Stimulated activated naive CD8-positive, alpha-beta T cell treated with anti-CD3 and anti-CD28 coated beads, Interleukin-15, Interleukin-2, amounts not matched to agents 100 ng/mL and 50 ng/mL, for 24 hours (primary cell): ENCODE data around the gene STAT3.
"Not testable (repeated sequence)": the region's sequence is repeated elsewhere in the genome, so short reads cannot be mapped to it uniquely, and the experiment has no call there.

Experiments used
- H3K27ac Mint-ChIP-seq: one replicate; pipeline ENCODE4 v1.8.0; 2021; ENCODE audit warnings: mild to moderate bottlenecking, mixed read lengths
- H3K27me3 Mint-ChIP-seq: one replicate; pipeline ENCODE4 v1.8.0; 2021; ENCODE audit warnings: mixed read lengths
- H3K36me3 Mint-ChIP-seq: one replicate; pipeline ENCODE4 v1.8.0; 2021; ENCODE audit warnings: low read depth, mixed read lengths
- H3K4me1 Mint-ChIP-seq: one replicate; pipeline ENCODE4 v1.8.0; 2021; ENCODE audit warnings: low read depth, mixed read lengths
- H3K4me3 Mint-ChIP-seq: one replicate; pipeline ENCODE4 v1.8.0; 2021; ENCODE audit warnings: mild to moderate bottlenecking, mixed read lengths
- H3K9me3 Mint-ChIP-seq: one replicate; pipeline ENCODE4 v1.8.0; 2021; ENCODE audit warnings: mixed read lengths

STAT3 gene

DNA sequence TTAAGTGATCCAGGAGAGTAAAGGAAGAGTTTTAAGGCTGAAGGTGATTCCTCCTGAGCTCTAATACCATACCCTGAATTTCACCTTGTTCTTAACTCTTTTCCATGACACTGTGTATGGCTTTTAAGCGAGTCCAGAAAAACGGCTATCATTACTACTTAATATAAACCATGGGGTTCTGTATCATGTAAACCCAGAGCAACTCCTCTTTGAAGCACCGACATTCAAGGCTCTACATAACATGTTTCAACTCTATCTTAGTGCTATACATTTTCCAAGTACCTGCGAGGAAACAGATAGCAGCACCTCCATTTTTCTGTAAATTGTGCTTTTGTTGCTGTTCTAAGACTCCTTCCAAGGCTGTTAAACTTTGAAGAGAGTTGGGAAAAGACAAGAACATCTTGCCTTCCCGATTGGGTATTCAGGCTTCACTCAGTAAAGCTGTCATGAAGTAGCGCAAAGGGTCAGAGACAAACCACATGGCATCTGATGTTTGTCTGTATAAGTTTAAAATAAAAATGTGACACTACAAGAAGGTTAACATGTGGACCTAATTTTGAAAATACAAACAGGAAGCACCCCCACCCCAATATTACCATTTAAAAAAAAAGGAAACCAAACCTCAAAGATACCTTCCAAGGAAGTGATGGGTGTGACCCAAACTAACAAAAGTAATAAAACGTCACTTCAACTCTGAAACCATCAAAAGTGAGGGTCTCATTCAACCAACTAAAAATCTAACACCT lies 115.9 kb downstream of the STAT3 start:
- peaks cover 87% of the 10 kb centered on the region for H3K4me1 Mint-ChIP-seq
- H3K27me3 Mint-ChIP-seq, result no peaks in the 10 kb centered on the region
- peak overlapping the region; percentile 98 for H3K27ac Mint-ChIP-seq
- no peaks in the 10 kb centered on the region for H3K9me3 Mint-ChIP-seq
- H3K4me3 Mint-ChIP-seq, result peak overlapping the region; percentile 96
- H3K36me3 Mint-ChIP-seq, result peaks cover 29% of the 10 kb centered on the region

DNA sequence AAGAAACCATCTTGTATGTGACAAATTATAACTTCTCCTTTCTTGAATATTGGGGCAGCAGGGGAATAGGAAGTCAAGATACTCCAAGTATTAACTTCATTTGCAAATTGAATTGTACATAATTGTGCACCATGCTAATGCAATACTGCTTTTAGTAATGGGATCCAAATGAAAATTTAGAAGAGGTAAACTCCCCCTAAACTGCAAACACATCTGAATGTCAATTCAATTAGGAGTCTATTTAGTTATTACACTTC lies 116.5 kb downstream of the STAT3 start:
- Mint-ChIP-seq H3K9me3 (no peaks in the 10 kb centered on the region), H3K4me1 (peaks cover 87% of the 10 kb centered on the region), H3K27ac (peak overlapping the region; percentile 98), H3K27me3 (no peaks in the 10 kb centered on the region), H3K36me3 (peaks cover 34% of the 10 kb centered on the region), H3K4me3 (peak overlapping the region; percentile 96)

DNA sequence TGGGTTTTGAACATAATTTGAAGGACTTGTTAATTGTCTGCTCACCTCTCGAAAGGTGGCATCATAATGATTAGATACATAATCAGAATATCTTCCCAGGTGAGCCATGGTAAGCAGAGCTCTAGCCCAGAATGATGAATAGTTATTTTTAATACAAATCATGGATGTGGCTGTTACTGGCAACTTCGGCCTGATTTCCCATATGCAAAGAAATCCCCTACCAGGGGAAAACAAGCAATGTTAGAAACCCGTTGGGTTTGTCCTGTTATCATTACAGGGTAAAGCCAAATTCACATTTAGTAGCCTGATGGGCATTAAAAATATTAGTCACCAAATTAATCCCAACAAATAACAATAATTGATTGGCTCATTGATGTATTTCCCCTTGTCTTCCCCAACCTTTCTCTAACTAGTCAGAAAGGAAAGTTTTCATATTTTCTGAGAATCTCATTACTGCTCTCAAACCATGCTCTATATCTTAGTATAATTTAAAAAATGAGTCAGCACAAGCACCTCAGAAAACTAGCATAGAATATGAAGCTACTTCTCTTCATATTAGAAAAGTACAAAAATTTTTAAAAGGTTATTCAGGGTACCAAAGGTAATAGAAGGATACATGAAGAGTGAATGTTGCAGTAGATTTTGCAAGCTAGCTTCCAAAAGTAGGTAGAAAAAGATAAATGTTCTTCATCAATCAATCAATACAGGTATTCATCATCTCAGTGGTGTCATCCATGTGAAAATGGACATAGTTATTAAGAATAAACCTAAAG lies 117.0 kb downstream of the STAT3 start:
- no peaks in the 10 kb centered on the region for H3K27me3 Mint-ChIP-seq
- peaks cover 91% of the 10 kb centered on the region for H3K4me1 Mint-ChIP-seq
- H3K9me3 Mint-ChIP-seq, result no peaks in the 10 kb centered on the region
- H3K36me3 Mint-ChIP-seq, result peaks cover 38% of the 10 kb centered on the region
- peak overlapping the region; percentile 98 for H3K27ac Mint-ChIP-seq
- peak overlapping the region; percentile 96 for H3K4me3 Mint-ChIP-seq

GRCh38 chr17:42270596-42270995 lies 117.6 kb downstream of the STAT3 start:
- peaks cover 39% of the 10 kb centered on the region for H3K36me3 Mint-ChIP-seq
- no peaks in the 10 kb centered on the region for H3K27me3 Mint-ChIP-seq
- no peaks in the 10 kb centered on the region for H3K9me3 Mint-ChIP-seq
- peak overlapping the region; percentile 98 for H3K27ac Mint-ChIP-seq
- H3K4me3 Mint-ChIP-seq, result peak overlapping the region; percentile 96
- H3K4me1 Mint-ChIP-seq, result peaks cover 95% of the 10 kb centered on the region

- no peaks in the 10 kb centered on the region for H3K27me3 Mint-ChIP-seq
- peaks cover 97% of the 10 kb centered on the region for H3K4me1 Mint-ChIP-seq
- H3K36me3 Mint-ChIP-seq, result peaks cover 39% of the 10 kb centered on the region
- no peak overlapping the region for H3K4me3 Mint-ChIP-seq
- no peaks in the 10 kb centered on the region for H3K9me3 Mint-ChIP-seq
- H3K27ac Mint-ChIP-seq, result peak overlapping the region; percentile 98
Measured at GRCh38 chr17:42270170-42270535, 118.1 kb downstream of the STAT3 start.

DNA sequence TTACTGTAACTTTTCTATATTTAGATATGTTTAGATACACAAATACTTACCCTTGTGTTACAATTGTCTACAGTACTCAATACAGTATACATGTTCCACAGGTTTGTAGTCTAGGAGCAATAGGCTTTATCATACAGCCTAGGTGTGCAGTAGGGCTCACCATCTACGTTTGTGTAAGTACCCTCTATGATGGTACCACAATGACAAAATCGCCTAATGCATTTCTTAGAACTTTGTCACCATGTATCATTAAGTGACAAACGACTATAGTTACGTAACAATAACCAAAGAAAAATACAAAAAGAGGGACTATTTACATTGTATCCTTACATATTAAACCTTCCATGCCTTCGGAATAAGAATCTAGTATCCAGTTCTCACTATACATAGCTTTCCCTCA lies 120.0 kb downstream of the STAT3 start:
- Mint-ChIP-seq H3K27ac (peak overlapping the region; percentile 98), H3K9me3 (no peaks in the 10 kb centered on the region), H3K27me3 (no peaks in the 10 kb centered on the region), H3K4me1 (peaks cover 85% of the 10 kb centered on the region), H3K36me3 (peaks cover 38% of the 10 kb centered on the region), H3K4me3 (no peak overlapping the region)

DNA sequence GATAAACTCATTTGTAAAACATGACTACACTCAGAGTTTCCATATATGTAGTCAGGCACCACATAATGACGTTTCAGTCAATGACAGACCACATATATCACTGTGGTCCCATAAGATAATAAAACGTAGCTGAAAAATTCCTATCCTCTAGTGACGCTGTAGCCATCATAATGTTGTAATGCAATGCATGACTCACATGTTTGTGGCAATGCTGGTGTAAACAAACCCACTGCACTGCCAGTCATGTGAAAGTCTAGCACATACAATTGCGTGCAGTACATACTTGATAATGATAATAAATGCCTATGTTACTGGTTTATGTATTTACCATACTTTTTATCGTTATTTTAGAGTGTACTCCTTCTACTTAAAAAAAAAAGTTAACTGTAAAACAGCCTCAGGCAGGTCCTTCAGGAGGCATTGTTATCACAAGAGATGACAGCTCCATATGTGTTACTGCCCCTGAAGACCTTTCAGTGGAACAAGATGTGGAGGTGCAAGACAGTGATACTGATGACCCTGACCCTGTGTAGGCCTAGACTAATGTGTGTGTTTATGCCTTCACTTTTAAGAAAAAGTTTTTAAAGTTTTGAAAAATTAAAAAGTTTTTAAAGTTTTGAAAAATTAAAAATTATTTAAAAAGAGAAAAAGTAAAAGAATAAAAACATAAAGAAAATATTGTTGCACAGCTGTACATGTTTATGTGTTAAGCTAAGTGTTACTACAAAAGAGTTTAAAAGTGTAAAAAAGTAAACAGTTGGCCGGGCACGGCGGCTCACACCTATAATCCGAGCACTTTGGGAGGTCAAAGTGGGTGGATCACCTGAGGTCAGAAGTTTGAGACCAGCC lies 121.1 kb downstream of the STAT3 start:
- H3K9me3 Mint-ChIP-seq, result no peaks in the 10 kb centered on the region
- H3K36me3 Mint-ChIP-seq, result peaks cover 33% of the 10 kb centered on the region
- peaks cover 75% of the 10 kb centered on the region for H3K4me1 Mint-ChIP-seq
- H3K27ac Mint-ChIP-seq, result peak overlapping the region; percentile 98
- H3K4me3 Mint-ChIP-seq, result peak overlapping the region; percentile 57
- no peaks in the 10 kb centered on the region for H3K27me3 Mint-ChIP-seq

DNA sequence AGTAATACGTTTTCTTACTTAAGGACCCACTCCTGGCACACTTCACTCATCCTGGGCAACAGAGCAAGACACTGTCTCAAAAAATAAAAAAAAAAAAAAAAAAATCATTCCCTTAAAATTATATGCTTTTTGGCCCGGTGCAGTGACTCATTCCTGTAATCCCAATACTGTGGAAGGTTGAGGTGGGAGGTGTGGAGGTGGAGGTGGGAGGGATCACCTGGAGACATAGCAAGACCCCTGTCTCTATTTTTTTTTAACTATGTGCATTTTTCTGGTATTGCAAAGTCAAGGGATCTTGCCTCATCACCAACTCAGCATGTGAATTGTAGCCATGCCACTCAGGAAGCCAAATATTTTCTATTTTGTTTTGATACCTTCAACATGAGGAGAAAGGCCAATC lies 121.8 kb downstream of the STAT3 start:
- Mint-ChIP-seq H3K27me3 (no peaks in the 10 kb centered on the region), H3K36me3 (peaks cover 30% of the 10 kb centered on the region), H3K4me1 (peaks cover 69% of the 10 kb centered on the region), H3K9me3 (no peaks in the 10 kb centered on the region), H3K4me3 (peak overlapping the region; percentile 57), H3K27ac (peak overlapping the region; percentile 98)

- H3K9me3 Mint-ChIP-seq, H3K27ac Mint-ChIP-seq, H3K4me3 Mint-ChIP-seq, H3K27me3 Mint-ChIP-seq: not testable (repeated sequence)
- H3K36me3 Mint-ChIP-seq, result peaks cover 22% of the 10 kb centered on the region
- H3K4me1 Mint-ChIP-seq, result peaks cover 60% of the 10 kb centered on the region
Measured at GRCh38 chr17:42264366-42264765, 123.9 kb downstream of the STAT3 start.
